Measurements from ENCODE around the gene KCNJ9. TPM values are rescaled to one million over a fixed set of nuclear protein-coding genes. Genes with fewer than 3 reads are reported as not detected.

Gene KCNJ9
- total RNA-seq (2022) (not detected in 2 replicates), Bru-seq, nascent RNA (not detected), BruChase-seq, experiment 1, labeled RNA remaining after a 6-hour chase (not detected), BruChase-seq, experiment 2, labeled RNA remaining after a 2-hour chase (not detected)
- long read RNA-seq: 0 reads

- no TSS peak for BruUV-seq (replicated peaks)
- intact Hi-C loops (cut with micrococcal nuclease; ENCODE audit: unreplicated experiment): loop anchor here (10.0 kb wide), 1 partner anchor 147 kb away; no protein-coding TSS in a partner anchor
- H3K27me3 Mint-ChIP-seq (ENCODE audit: unreplicated experiment): peaks cover 70% of the 10 kb centered on the region
- H3K4me3 Mint-ChIP-seq (ENCODE audit: low read depth, unreplicated experiment): no peak within 1 kb of the TSS
- TF ChIP-seq CTCF (IDR thresholded peaks at IDR 0.05; ENCODE audit: unreplicated experiment): no peak
- CTCF ChIA-PET: interaction anchor here (0.7 to 1.7 kb wide), 3 partner anchors 10 to 287 kb away, joined by 4 to 8 read pairs (median 7); partner anchors contain the start of genes IGSF8 and KCNJ10
- no peak for DNase-seq
- peaks cover 4% of the 10 kb centered on the region for H3K36me3 Mint-ChIP-seq (ENCODE audit: insufficient read depth, unreplicated experiment)
- no peak within 1 kb of the TSS for H3K27ac Mint-ChIP-seq (ENCODE audit: unreplicated experiment)
- H3K9me3 Mint-ChIP-seq (ENCODE audit: low read depth, unreplicated experiment): no peaks in the 10 kb centered on the region
- H3K4me1 Mint-ChIP-seq (ENCODE audit: low read depth, unreplicated experiment): peaks cover 9% of the 10 kb centered on the region
Measured at GRCh38 chr1:160081261-160081936, at the start of gene KCNJ9. TSS of gene KCNJ9 (plus strand) at chr1:160081538. CDS start at chr1:160084031, 2,493 bp downstream.

- Mint-ChIP-seq H3K4me1 (ENCODE audit: low read depth, unreplicated experiment) (peaks cover 18% of the 10 kb centered on the region), H3K4me3 (ENCODE audit: low read depth, unreplicated experiment) (peak overlapping the region; percentile 98), H3K27me3 (ENCODE audit: unreplicated experiment) (no peaks in the 10 kb centered on the region), H3K36me3 (ENCODE audit: insufficient read depth, unreplicated experiment) (peaks cover 26% of the 10 kb centered on the region), H3K27ac (ENCODE audit: unreplicated experiment) (peak overlapping the region; percentile 88), H3K9me3 (ENCODE audit: low read depth, unreplicated experiment) (no peaks in the 10 kb centered on the region)
- BruUV-seq (replicated peaks): no TSS peak
- CTCF ChIA-PET: interaction anchor here (0.6 to 1.3 kb wide), 4 partner anchors 16 to 211 kb away, joined by 3 to 4 read pairs (median 3); no protein-coding TSS in a partner anchor
- intact Hi-C loops (cut with micrococcal nuclease; ENCODE audit: unreplicated experiment): loop anchor here (5.0 kb wide), 1 partner anchor 45 kb away; no protein-coding TSS in a partner anchor
- no peak for DNase-seq
- no peak for TF ChIP-seq CTCF (IDR thresholded peaks at IDR 0.05; ENCODE audit: unreplicated experiment)
Measured at GRCh38 chr1:160032165-160032820, 49.0 kb upstream of the KCNJ9 start.

GRCh38 chr1:160040476-160040875 is 40.9 kb upstream of the KCNJ9 start:
- no peak overlapping the region for H3K4me3 Mint-ChIP-seq (ENCODE audit: low read depth, unreplicated experiment)
- no peak for DNase-seq
- H3K27me3 Mint-ChIP-seq (ENCODE audit: unreplicated experiment): peaks cover 24% of the 10 kb centered on the region
- H3K36me3 Mint-ChIP-seq (ENCODE audit: insufficient read depth, unreplicated experiment): no peaks in the 10 kb centered on the region
- H3K9me3 Mint-ChIP-seq (ENCODE audit: low read depth, unreplicated experiment): no peaks in the 10 kb centered on the region
- TF ChIP-seq CTCF (IDR thresholded peaks at IDR 0.05; ENCODE audit: unreplicated experiment): no peak
- intact Hi-C loops (cut with micrococcal nuclease; ENCODE audit: unreplicated experiment): no loop called here
- H3K4me1 Mint-ChIP-seq (ENCODE audit: low read depth, unreplicated experiment): no peaks in the 10 kb centered on the region
- H3K27ac Mint-ChIP-seq (ENCODE audit: unreplicated experiment): no peak overlapping the region
- no TSS peak for BruUV-seq (replicated peaks)
- CTCF ChIA-PET: interaction anchor here (1.0 kb wide), 1 partner anchor 250 kb away, joined by 3 read pairs; no protein-coding TSS in a partner anchor

- intact Hi-C loops (cut with micrococcal nuclease; ENCODE audit: unreplicated experiment): no loop called here
- Mint-ChIP-seq H3K27ac (ENCODE audit: unreplicated experiment) (no peak overlapping the region), H3K4me1 (ENCODE audit: low read depth, unreplicated experiment) (peaks cover 8% of the 10 kb centered on the region), H3K9me3 (ENCODE audit: low read depth, unreplicated experiment) (no peaks in the 10 kb centered on the region), H3K27me3 (ENCODE audit: unreplicated experiment) (peaks cover 53% of the 10 kb centered on the region), H3K4me3 (ENCODE audit: low read depth, unreplicated experiment) (no peak overlapping the region), H3K36me3 (ENCODE audit: insufficient read depth, unreplicated experiment) (no peaks in the 10 kb centered on the region)
- CTCF ChIA-PET: no interaction called here
- no peak for TF ChIP-seq CTCF (IDR thresholded peaks at IDR 0.05; ENCODE audit: unreplicated experiment)
- no TSS peak for BruUV-seq (replicated peaks)
- no peak for DNase-seq
Measured at GRCh38 chr1:160043543-160043942, 37.8 kb upstream of the KCNJ9 start.

Data from Calu3 (cell line).